Measurements from ENCODE around the gene SENP5.

The SENP5 gene

DNA sequence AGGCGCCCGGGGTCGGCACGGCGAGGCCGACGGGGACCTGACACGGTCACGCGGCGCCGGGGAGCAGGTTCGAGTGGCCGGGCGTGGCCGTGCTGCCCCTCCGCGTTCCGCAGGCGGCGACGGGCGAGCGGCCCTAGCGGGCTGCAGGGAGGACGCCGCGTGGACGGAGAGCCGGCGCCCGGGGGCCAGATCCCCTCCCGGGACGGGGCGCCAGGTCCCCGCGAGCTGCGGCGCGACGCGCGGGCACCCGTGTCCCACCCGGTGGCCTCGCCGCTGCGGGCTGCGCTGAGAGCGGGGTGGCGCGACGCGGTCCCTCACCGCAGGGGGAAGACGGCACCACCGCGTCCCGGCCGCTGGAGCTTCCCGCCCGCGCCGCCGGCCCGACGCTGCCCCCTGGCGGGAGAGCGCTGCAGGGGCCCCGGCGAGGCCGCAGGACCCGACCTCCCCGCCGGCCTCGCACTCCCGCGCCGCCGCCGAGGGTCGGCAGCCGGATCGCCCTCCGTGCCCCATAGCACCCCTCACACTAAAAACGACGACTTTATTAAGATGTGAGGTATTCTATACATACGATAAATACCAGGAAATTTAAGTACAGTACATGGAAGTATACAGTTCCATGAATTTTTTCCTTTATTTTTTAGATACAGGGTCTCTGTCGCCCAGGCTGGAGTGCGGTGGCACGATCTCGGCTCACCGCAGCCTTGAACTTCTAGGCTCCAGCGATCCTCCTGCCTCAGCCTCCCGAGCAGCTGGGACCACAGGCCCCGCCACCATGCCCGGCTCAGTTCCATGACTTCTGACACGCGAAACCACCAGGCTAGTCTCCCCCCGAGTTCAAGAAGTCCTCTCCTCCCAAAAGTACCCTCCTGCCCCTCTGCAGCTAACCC lies 102.2 kb downstream of the SENP5 start:
- DNase-seq, result no peak
- H3K4me3 ChIP-seq (ENCODE audit: low read depth, low read length), result peak overlapping the region; percentile 60
- in situ Hi-C loops (cut with HindIII; ENCODE audit: low pct_ligation_motif_present, low sequenced_read_pairs), result no loop called here
- H3K27ac ChIP-seq, result no peak overlapping the region
- no peaks in the 10 kb centered on the region for H3K36me3 ChIP-seq (replicated peaks)
- H3K27me3 ChIP-seq (replicated peaks), result peaks cover 8% of the 10 kb centered on the region
- TF ChIP-seq, protein P1, sequence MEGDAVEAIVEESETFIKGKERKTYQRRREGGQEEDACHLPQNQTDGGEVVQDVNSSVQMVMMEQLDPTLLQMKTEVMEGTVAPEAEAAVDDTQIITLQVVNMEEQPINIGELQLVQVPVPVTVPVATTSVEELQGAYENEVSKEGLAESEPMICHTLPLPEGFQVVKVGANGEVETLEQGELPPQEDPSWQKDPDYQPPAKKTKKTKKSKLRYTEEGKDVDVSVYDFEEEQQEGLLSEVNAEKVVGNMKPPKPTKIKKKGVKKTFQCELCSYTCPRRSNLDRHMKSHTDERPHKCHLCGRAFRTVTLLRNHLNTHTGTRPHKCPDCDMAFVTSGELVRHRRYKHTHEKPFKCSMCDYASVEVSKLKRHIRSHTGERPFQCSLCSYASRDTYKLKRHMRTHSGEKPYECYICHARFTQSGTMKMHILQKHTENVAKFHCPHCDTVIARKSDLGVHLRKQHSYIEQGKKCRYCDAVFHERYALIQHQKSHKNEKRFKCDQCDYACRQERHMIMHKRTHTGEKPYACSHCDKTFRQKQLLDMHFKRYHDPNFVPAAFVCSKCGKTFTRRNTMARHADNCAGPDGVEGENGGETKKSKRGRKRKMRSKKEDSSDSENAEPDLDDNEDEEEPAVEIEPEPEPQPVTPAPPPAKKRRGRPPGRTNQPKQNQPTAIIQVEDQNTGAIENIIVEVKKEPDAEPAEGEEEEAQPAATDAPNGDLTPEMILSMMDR (IDR thresholded peaks at IDR 0.05; ENCODE audit: low read depth, low read length, missing control alignments), result peak; percentile 43

DNA sequence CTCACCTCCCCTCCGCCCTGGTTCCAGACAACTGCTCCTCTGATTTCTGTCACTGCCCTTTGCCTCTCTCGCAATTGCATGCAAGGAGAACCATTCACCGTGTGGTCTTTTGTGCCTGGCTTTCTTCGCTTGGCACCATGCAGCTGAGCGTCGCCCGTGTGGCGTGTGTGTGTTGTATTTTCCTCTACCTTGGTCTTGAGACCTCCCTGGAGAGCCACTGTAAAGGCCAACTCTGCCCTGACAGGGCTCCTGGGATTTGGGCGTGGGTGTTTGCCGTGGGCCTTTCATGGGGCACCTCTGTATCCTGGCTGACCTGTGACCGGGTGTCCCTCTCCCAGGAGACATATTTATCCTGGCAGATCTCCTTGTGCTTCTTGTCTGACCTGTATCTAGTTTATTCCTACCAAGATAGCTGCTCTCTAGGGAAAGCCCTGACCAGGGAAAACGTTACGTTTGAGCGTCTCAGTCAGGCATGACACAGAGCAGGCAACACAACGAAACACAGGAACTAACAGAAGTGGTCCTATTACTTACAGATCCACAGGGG lies 102.9 kb downstream of the SENP5 start:
- H3K4me3 ChIP-seq (ENCODE audit: low read depth, low read length), result no peak overlapping the region
- no peak overlapping the region for H3K27ac ChIP-seq
- peaks cover 8% of the 10 kb centered on the region for H3K27me3 ChIP-seq (replicated peaks)
- in situ Hi-C loops (cut with HindIII; ENCODE audit: low pct_ligation_motif_present, low sequenced_read_pairs), result no loop called here
- H3K36me3 ChIP-seq (replicated peaks), result no peaks in the 10 kb centered on the region
- DNase-seq, result no peak
- TF ChIP-seq, protein P1 (IDR thresholded peaks at IDR 0.05; ENCODE audit: low read depth, low read length, missing control alignments), result no peak

DNA sequence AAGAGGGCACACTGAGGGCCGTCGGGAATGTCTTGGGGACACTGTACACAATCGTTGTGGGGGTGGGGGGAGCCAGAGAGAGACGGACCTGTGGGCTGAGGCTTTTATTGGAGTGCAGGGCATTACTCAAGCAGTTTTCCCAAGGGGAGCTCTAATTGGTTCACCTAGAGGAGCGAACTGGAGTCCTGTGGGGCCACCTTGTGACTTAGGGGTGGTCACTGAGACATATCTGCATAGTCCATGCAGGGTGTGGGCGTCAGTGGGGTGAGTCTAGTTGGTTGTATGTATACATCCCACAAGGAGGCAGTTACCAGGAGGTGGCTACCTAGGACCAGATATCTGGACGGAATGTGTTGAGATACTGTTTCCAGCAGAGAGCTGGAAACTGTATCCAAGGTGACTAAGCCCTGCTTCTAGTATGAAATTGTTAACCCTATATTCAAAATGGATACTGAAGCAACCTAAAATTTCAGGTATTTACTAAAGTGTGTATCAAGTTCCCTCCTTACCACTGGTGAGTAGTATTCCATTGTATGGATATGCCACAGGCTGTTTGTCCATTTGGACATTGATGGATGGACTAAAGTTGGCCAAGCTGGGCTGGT lies 103.5 kb downstream of the SENP5 start:
- Histone ChIP-seq H3K4me3 (ENCODE audit: low read depth, low read length) (no peak overlapping the region), H3K27me3 (replicated peaks) (peaks cover 8% of the 10 kb centered on the region), H3K36me3 (replicated peaks) (no peaks in the 10 kb centered on the region), H3K27ac (no peak overlapping the region)
- TF ChIP-seq, protein P1 (IDR thresholded peaks at IDR 0.05; ENCODE audit: low read depth, low read length, missing control alignments), result no peak
- in situ Hi-C loops (cut with HindIII; ENCODE audit: low pct_ligation_motif_present, low sequenced_read_pairs), result no loop called here
- DNase-seq, result no peak

DNA sequence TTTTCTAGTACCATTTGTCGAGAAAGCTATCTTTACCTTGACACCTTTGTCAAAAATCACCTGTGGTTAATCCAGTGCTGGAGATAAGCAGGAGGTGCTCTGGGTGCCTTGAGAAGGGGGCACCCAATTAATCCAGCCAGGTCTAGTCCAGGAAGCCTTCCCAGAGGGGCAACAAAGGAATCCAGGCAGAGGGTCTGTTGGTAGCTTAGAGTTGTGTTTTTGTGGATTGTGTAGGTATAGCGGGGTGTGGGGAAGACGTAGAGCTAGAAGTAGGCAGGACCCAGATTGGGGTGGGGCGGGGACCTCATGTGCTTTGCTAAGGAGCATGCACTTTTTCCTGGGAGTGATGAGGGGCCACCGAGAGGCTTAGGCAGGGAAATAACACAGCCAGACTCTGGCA lies 106.9 kb downstream of the SENP5 start:
- Histone ChIP-seq H3K4me3 (ENCODE audit: low read depth, low read length) (no peak overlapping the region), H3K36me3 (replicated peaks) (no peaks in the 10 kb centered on the region), H3K27ac (no peak overlapping the region), H3K27me3 (replicated peaks) (no peaks in the 10 kb centered on the region)
- TF ChIP-seq, protein P1 (IDR thresholded peaks at IDR 0.05; ENCODE audit: low read depth, low read length, missing control alignments), result no peak
- no peak for DNase-seq
- in situ Hi-C loops (cut with HindIII; ENCODE audit: low pct_ligation_motif_present, low sequenced_read_pairs), result no loop called here

DNA sequence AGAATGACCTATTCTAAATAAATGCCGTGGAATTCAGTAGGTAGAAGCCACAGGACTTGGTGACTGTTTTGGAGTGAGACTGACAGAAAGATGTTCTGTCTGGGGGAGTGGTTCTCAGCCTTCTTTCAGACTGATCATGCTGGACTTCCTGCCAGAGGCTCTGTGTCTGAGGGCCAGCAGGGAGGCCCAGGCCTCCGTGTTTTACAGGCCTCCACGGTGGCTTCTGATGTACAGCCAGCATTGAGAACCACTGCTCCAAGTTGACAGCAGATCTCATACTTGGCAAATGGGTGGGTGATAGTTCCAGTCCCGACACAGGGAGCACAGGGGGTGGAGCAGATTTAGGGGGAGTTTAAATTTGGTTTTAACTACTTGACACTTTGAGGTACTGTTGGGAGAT lies 107.6 kb downstream of the SENP5 start:
- no peaks in the 10 kb centered on the region for H3K36me3 ChIP-seq (replicated peaks)
- H3K4me3 ChIP-seq (ENCODE audit: low read depth, low read length), result no peak overlapping the region
- in situ Hi-C loops (cut with HindIII; ENCODE audit: low pct_ligation_motif_present, low sequenced_read_pairs), result no loop called here
- DNase-seq, result no peak
- no peak overlapping the region for H3K27ac ChIP-seq
- H3K27me3 ChIP-seq (replicated peaks), result no peaks in the 10 kb centered on the region
- TF ChIP-seq, protein P1 (IDR thresholded peaks at IDR 0.05; ENCODE audit: low read depth, low read length, missing control alignments), result no peak

All from brain microvascular endothelial cell (primary cell).